WERI-Rb-1 (cell line): ENCODE measurements around the gene KCNK4.

Experiments
- DNase-seq: peaks from one replicate; pipeline ENCODE4 v3.0.0-alpha.2; 2020
- H3K27ac ChIP-seq: fragments of 250-450 bp; sonication (Bioruptor Pico); 2 replicates; pipeline ENCODE4 v1.5.1; 2020; ENCODE audit warnings: mild to moderate bottlenecking, moderate library complexity
- H3K27me3 ChIP-seq: fragments of 250-450 bp; sonication (Bioruptor Pico); 2 replicates; pipeline ENCODE4 v1.5.1; 2021; ENCODE audit warnings: mild to moderate bottlenecking, low read depth, moderate library complexity; ENCODE audit not compliant: insufficient read depth, severe bottlenecking
- H3K36me3 ChIP-seq: fragments of 250-450 bp; sonication (Bioruptor Pico); 2 replicates; pipeline ENCODE4 v1.5.1; 2020; ENCODE audit warnings: mild to moderate bottlenecking, moderate library complexity
- H3K4me3 ChIP-seq: 2 replicates; pipeline ENCODE4 v1.5.1; 2011; ENCODE audit warnings: low read depth, mild to moderate bottlenecking, control low read depth, low read length
- H3K9me3 ChIP-seq: fragments of 250-450 bp; sonication (Bioruptor Pico); 2 replicates; pipeline ENCODE4 v1.5.1; 2021; ENCODE audit warnings: mild to moderate bottlenecking, moderate library complexity; ENCODE audit not compliant: severe bottlenecking
- TF ChIP-seq, protein P1 (sequence below): IDR thresholded peaks from 2 replicates; pipeline ENCODE4 v1.5.1; 2011; ENCODE audit warnings: low read depth, mild to moderate bottlenecking, control low read depth, inconsistent platforms, low read length

The KCNK4 gene

DNA sequence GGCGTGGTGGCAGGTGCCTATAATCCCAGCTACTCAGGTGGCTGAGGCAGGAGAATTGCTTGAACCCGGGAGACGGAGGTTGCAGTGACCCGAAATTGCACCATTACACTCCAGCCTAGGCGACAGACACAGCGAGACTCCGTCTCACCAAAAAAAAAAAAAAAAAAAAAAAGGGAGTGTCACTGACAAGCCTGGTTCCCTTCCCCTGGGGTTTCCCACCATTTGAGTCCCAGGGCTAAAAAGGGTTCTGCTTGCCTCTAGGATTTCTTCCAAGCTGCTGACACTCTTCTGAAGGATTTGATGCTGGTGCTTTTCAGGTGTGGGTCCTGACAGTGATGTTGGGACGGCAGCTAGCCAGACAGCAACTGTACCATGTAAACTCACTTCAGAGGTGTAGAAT lies 47.6 kb downstream of the KCNK4 start:
- Histone ChIP-seq H3K27me3 (no peaks in the 10 kb centered on the region), H3K9me3 (no peaks in the 10 kb centered on the region), H3K27ac (no peak overlapping the region), H3K4me3 (no peak overlapping the region), H3K36me3 (no peaks in the 10 kb centered on the region)
- no peak for DNase-seq
- TF ChIP-seq, protein P1, sequence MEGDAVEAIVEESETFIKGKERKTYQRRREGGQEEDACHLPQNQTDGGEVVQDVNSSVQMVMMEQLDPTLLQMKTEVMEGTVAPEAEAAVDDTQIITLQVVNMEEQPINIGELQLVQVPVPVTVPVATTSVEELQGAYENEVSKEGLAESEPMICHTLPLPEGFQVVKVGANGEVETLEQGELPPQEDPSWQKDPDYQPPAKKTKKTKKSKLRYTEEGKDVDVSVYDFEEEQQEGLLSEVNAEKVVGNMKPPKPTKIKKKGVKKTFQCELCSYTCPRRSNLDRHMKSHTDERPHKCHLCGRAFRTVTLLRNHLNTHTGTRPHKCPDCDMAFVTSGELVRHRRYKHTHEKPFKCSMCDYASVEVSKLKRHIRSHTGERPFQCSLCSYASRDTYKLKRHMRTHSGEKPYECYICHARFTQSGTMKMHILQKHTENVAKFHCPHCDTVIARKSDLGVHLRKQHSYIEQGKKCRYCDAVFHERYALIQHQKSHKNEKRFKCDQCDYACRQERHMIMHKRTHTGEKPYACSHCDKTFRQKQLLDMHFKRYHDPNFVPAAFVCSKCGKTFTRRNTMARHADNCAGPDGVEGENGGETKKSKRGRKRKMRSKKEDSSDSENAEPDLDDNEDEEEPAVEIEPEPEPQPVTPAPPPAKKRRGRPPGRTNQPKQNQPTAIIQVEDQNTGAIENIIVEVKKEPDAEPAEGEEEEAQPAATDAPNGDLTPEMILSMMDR, result no peak

DNA sequence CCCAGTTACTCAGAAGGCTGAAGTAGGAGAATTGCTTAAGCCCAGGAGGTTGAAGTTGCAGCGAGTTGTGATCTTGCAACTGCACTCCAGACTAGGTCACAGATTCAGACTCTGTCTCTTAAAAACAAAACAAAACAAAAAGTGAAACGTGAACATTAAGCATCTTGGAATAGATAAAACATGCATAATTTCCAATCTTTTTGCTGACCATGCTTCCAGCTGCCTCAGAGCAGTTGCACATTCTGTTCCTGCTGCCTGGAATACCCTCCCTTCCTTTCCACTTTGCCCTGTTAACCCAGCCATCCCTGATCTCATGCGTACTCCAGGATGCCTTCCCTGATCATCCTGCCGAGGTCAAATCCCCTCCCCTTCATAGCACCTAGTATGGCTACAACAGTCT lies 48.2 kb downstream of the KCNK4 start:
- Histone ChIP-seq H3K27ac (no peak overlapping the region), H3K4me3 (no peak overlapping the region)

DNA sequence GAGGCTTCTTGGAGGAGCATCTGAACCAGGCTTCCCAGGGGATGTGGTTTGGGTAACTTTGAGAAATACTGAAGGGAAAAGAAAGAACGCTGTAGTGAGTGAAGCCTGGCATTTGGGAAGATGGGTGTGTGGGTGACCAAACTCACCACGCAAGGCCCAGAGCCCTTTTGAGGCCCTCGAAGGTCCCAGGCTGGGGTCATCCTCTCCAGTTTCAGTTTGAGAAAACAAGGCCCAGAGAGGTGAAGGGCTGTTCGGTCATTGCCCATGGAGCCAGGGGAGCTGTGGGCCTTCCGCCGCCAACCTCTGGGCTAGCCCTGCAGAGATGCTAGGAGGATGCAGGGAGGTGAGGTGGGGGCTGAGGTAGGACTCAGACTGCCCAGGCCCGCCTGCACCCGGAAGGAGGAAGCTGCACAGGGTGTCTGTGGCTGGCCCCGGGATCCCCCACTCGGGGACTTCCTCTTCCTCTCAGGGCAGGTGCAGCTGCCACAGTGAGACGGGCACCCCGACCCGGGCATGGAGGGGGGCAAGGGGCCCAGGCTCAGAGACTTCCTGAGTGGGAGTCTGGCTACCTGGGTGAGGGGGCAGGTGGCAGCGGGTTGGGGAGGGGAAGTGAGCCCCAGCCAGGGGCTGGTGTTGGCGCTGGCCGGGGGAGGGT lies 48.8 kb downstream of the KCNK4 start, which contains the start of gene CCDC88B:
TSS of gene CCDC88B (plus strand) at position 451 of the 655 bp plus-strand sequence. CDS start at position 514, 63 bp downstream.
- DNase-seq, result peak; percentile 10

More for the DNA sequence above, 48.2 kb downstream of the KCNK4 start:
- no peaks in the 10 kb centered on the region for H3K36me3 ChIP-seq
- peak; percentile 5 for DNase-seq
- no peaks in the 10 kb centered on the region for H3K9me3 ChIP-seq
- no peaks in the 10 kb centered on the region for H3K27me3 ChIP-seq
- TF ChIP-seq, protein P1, result no peak

DNA sequence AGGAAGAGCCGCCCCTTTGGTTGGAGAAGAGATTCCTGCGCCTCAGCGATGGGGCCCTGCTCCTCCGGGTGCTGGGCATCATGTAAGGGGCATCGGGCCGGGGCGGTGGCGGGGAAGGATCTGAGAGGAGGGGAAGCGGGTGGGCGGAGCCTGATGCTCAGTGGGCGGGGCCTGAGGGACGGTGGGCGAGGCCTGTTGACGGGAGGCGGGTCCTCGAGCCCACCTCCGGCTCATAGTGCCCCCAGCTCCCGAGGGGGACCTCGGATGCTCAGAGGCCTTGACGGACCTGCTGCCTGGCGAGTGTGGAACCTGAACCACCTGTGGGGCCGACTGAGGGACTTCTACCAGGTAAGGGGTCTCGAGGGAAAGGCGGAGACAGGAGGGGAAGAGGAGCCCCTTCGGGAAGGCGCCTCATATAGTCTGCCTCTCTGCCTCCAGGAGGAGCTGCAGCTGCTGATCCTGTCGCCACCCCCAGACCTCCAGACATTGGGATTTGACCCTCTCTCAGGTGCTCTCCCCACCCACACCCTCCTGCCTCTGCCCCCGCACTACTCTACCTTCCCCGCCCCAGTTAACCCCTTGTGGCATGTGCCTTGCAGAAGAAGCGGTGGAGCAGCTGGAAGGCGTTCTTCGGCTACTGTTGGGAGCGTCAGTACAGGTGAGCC lies 49.7 kb downstream of the KCNK4 start:
- Histone ChIP-seq H3K27me3 (no peaks in the 10 kb centered on the region), H3K9me3 (no peaks in the 10 kb centered on the region), H3K4me3 (no peak overlapping the region), H3K36me3 (no peaks in the 10 kb centered on the region), H3K27ac (peak overlapping the region; percentile 99)
- TF ChIP-seq, protein P1, result peak; percentile 35; the same call in 1 of the 2 replicates
- peak; percentile 31 for DNase-seq

More for the DNA sequence above, 48.8 kb downstream of the KCNK4 start, which contains the start of gene CCDC88B:
- no peaks in the 10 kb centered on the region for H3K9me3 ChIP-seq
- peak within 1 kb of the TSS; percentile 99 for H3K27ac ChIP-seq
- H3K36me3 ChIP-seq, result no peaks in the 10 kb centered on the region
- no peaks in the 10 kb centered on the region for H3K27me3 ChIP-seq
- H3K4me3 ChIP-seq, result no peak within 1 kb of the TSS
- TF ChIP-seq, protein P1, result no peak

DNA sequence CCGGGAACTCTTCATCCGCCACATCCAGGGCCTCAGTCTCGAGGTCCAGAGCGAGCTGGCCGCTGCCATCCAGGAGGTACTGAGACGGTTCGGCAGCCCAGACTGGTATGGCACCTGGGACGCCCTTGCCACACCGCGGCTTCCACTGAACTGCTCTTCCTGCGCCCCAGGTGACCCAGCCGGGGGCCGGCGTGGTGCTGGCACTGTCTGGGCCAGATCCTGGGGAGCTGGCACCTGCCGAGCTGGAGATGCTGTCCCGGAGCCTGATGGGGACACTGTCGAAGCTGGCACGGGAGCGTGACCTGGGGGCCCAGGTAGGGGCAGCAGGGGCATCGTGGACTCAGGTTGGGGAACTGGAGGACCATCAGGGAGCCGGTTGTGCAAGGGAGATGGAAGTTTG lies 50.3 kb downstream of the KCNK4 start:
- no peaks in the 10 kb centered on the region for H3K27me3 ChIP-seq
- TF ChIP-seq, protein P1, result no peak
- peak overlapping the region; percentile 99 for H3K27ac ChIP-seq
- H3K36me3 ChIP-seq, result no peaks in the 10 kb centered on the region
- H3K9me3 ChIP-seq, result no peaks in the 10 kb centered on the region
- no peak overlapping the region; the same call in 1 of the 2 replicates for H3K4me3 ChIP-seq
- no peak for DNase-seq
